Progenitor cell of endocrine pancreas (in vitro differentiated cells): ENCODE results near the gene OTUD5. TPM values are rescaled to one million over a fixed set of nuclear protein-coding genes. Genes with fewer than 3 reads are reported as not detected.
A peak's percentile ranks its signal among the peaks of the same experiment; 100 is the strongest.

Experiments
- DNase-seq: peaks from one replicate; pipeline ENCODE4 v3.0.0; 2021; ENCODE audit warnings: low spot score; ENCODE audit not compliant: unreplicated experiment
- H3K27ac Mint-ChIP-seq: 2 replicates; pipeline ENCODE4 v1.8.0; 2021; ENCODE audit warnings: mild to moderate bottlenecking, moderate library complexity, mixed read lengths
- H3K27me3 Mint-ChIP-seq: 2 replicates; pipeline ENCODE4 v1.8.0; 2021; ENCODE audit warnings: mixed read lengths
- H3K36me3 Mint-ChIP-seq: 2 replicates; pipeline ENCODE4 v1.8.0; 2022; ENCODE audit warnings: mixed read lengths; ENCODE audit not compliant: insufficient read depth
- H3K4me1 Mint-ChIP-seq: 2 replicates; pipeline ENCODE4 v1.8.0; 2021; ENCODE audit warnings: low read depth, mixed read lengths
- H3K4me3 Mint-ChIP-seq: 2 replicates; pipeline ENCODE4 v1.8.0; 2021; ENCODE audit warnings: low read depth, mild to moderate bottlenecking, moderate library complexity, mixed read lengths
- H3K9me3 Mint-ChIP-seq: 2 replicates; pipeline ENCODE4 v1.8.0; 2021; ENCODE audit warnings: low read depth, mixed read lengths
- CTCF ChIP-seq: fragments of 200-600 bp; sonication (generic); IDR thresholded peaks from one replicate; pipeline ENCODE4 v1.5.0; 2021; ENCODE audit warnings: antibody characterized with exemption, mild to moderate bottlenecking; ENCODE audit not compliant: unreplicated experiment
- total RNA-seq: library from RNA; stranded (reverse); gene quantifications from 2 replicates; pipeline ENCODE4 v1.2.1, GENCODE V29; 2021

The OTUD5 gene
- total RNA-seq, 1 donor from 2014 or later, result 53.3 TPM

- H3K9me3 Mint-ChIP-seq, result peaks cover 22% of the 10 kb centered on the region
- H3K27me3 Mint-ChIP-seq, result no peaks in the 10 kb centered on the region
- H3K27ac Mint-ChIP-seq, result no peak overlapping the region
- peaks cover 15% of the 10 kb centered on the region for H3K36me3 Mint-ChIP-seq
- no peak for DNase-seq
- peaks cover 10% of the 10 kb centered on the region for H3K4me1 Mint-ChIP-seq
- no peak for TF ChIP-seq CTCF
- no peak overlapping the region for H3K4me3 Mint-ChIP-seq
These were observed 41.6 kb upstream of the OTUD5 start for GRCh38 chrX:48999030-48999429.

DNA sequence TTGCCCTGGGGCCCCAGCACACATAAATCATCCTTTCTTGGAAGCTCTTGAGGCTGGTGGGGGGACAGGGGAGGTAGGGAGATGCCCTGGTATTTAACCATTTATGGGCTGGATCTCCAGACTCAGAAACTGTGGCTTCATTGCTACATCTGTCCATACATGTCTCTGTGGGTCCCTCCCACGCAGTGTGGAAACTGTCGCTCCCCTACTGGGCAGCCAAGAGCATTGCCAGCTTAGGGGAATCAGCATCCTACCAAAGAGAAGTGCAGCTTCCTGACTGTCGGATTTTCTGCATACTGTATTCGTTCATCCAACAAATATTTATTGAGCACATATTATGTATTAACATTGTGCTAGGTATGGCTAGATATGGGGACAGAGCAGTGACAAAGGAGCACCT is 41.0 kb upstream of the OTUD5 start:
- no peak for DNase-seq
- no peaks in the 10 kb centered on the region for H3K27me3 Mint-ChIP-seq
- H3K27ac Mint-ChIP-seq, result no peak overlapping the region
- peaks cover 16% of the 10 kb centered on the region for H3K36me3 Mint-ChIP-seq
- no peak for TF ChIP-seq CTCF
- H3K9me3 Mint-ChIP-seq, result peaks cover 19% of the 10 kb centered on the region
- no peak overlapping the region for H3K4me3 Mint-ChIP-seq
- H3K4me1 Mint-ChIP-seq, result peaks cover 7% of the 10 kb centered on the region

- Mint-ChIP-seq H3K4me1 (peaks cover 7% of the 10 kb centered on the region), H3K27me3 (no peaks in the 10 kb centered on the region), H3K36me3 (peaks cover 21% of the 10 kb centered on the region), H3K9me3 (peaks cover 19% of the 10 kb centered on the region), H3K27ac (no peak overlapping the region), H3K4me3 (no peak overlapping the region)
- no peak for TF ChIP-seq CTCF
- no peak for DNase-seq
These were observed 40.5 kb upstream of the OTUD5 start for GRCh38 chrX:48997865-48998264.

GRCh38 chrX:48997455-48997854 is 40.0 kb upstream of the OTUD5 start:
- no peak for TF ChIP-seq CTCF
- DNase-seq, result no peak
- Mint-ChIP-seq H3K36me3 (peaks cover 23% of the 10 kb centered on the region), H3K4me3 (no peak overlapping the region), H3K9me3 (peaks cover 19% of the 10 kb centered on the region), H3K27me3 (no peaks in the 10 kb centered on the region), H3K27ac (no peak overlapping the region), H3K4me1 (peaks cover 7% of the 10 kb centered on the region)

GRCh38 chrX:48996969-48997368 is 39.6 kb upstream of the OTUD5 start:
- H3K27ac Mint-ChIP-seq, result peak overlapping the region; percentile 59
- peaks cover 19% of the 10 kb centered on the region for H3K9me3 Mint-ChIP-seq
- peaks cover 26% of the 10 kb centered on the region for H3K36me3 Mint-ChIP-seq
- DNase-seq, result no peak
- TF ChIP-seq CTCF, result no peak
- H3K4me1 Mint-ChIP-seq, result peaks cover 7% of the 10 kb centered on the region
- H3K27me3 Mint-ChIP-seq, result no peaks in the 10 kb centered on the region
- no peak overlapping the region for H3K4me3 Mint-ChIP-seq
